Measurements from ENCODE around the gene UBE3D. TPM values are rescaled to one million over a fixed set of nuclear protein-coding genes. Genes with fewer than 3 reads are reported as not detected.
"Not testable (repeated sequence)": the region's sequence is repeated elsewhere in the genome, so short reads cannot be mapped to it uniquely, and the experiment has no call there.

The UBE3D gene
- total RNA-seq, 1 experiment from 2014 or later = 10.9 TPM

DNA sequence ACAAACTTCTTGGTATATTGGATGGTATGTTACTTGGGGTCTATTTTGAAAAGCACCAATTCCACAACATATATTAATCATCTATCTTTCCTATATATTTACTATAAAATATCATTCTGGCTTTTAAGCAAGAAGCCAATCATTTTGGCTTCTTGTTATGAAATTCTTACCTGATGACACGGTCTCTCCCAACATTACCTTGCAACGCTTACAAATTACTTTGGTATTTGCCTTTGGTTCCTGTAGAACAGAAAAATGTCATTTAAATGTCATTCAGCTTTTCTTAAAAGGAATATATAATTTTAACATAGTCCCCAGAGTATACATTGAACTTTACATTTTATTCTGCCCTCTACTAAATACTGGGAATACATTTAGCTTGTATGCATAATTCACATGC lies 27.4 kb downstream of the UBE3D start:
- Histone ChIP-seq H3K27me3 (replicated peaks; ENCODE audit: control insufficient read depth, insufficient read depth, low read length) (no peaks in the 10 kb centered on the region), H3K9me3 (no peaks in the 10 kb centered on the region), H3K4me3 (ENCODE audit: low read depth, low read length) (no peak overlapping the region), H3K36me3 (ENCODE audit: control insufficient read depth, insufficient read depth, low read length) (no peaks in the 10 kb centered on the region), H3K4me1 (no peaks in the 10 kb centered on the region)
- ChIA-PET POLR2A (no interaction called here), CTCF (no interaction called here)
- TF ChIP-seq CTCF (IDR thresholded peaks at IDR 0.05; ENCODE audit: insufficient read depth in 1 of 2, low read depth in 1 of 2, low read length in 1 of 2, severe bottlenecking in 1 of 2, unreplicated experiment in 1 of 2) = no peak
- intact Hi-C loops (cut with micrococcal nuclease; ENCODE audit: unreplicated experiment) = no loop called here
- H3K36me3 Mint-ChIP-seq (ENCODE audit: insufficient read depth, unreplicated experiment) = peaks cover 24% of the 10 kb centered on the region
- no peaks in the 10 kb centered on the region for H3K4me1 Mint-ChIP-seq (ENCODE audit: low read depth, unreplicated experiment)
- no peak overlapping the region for H3K4me3 Mint-ChIP-seq (ENCODE audit: unreplicated experiment)
- no peaks in the 10 kb centered on the region for H3K27me3 Mint-ChIP-seq (ENCODE audit: insufficient read depth, unreplicated experiment)
- no peak for DNase-seq
- no TSS peak for BruUV-seq (replicated peaks)
- no peak overlapping the region for H3K27ac Mint-ChIP-seq (ENCODE audit: unreplicated experiment)
- H3K9me3 Mint-ChIP-seq (ENCODE audit: unreplicated experiment) = peaks cover 40% of the 10 kb centered on the region

DNA sequence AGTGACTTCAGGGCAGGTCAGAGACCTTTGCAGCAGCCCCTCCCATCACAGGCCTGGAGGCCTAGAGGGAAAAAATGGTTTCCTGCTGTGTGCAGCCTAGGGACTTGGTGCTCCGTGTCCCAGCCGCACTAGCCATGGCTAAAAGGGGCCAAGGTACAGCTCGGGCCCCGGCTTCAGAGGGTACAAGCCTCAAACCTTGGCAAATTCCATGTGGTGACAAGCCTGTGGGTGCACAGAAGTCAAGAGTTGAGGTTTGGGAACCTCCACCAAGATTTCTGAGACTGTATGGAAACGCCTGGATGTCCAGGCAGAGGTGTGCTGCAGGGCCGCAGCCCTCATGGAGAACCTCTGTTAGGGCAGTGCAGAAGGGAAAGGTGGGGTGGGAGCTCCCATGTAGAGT lies 34.0 kb downstream of the UBE3D start:
- peaks cover 52% of the 10 kb centered on the region for H3K9me3 Mint-ChIP-seq (ENCODE audit: unreplicated experiment)
- no peak overlapping the region for H3K4me3 ChIP-seq (ENCODE audit: low read depth, low read length)
- H3K36me3 Mint-ChIP-seq (ENCODE audit: insufficient read depth, unreplicated experiment) = peaks cover 37% of the 10 kb centered on the region
- ChIA-PET POLR2A (no interaction called here), CTCF (no interaction called here)
- no peak for DNase-seq
- no peaks in the 10 kb centered on the region for H3K4me1 ChIP-seq
- no TSS peak for BruUV-seq (replicated peaks)
- intact Hi-C loops (cut with micrococcal nuclease; ENCODE audit: unreplicated experiment) = no loop called here
- peaks cover 3% of the 10 kb centered on the region; the same call in 1 of the 2 replicates for H3K36me3 ChIP-seq (ENCODE audit: control insufficient read depth, insufficient read depth, low read length)
- no peaks in the 10 kb centered on the region for H3K27me3 Mint-ChIP-seq (ENCODE audit: insufficient read depth, unreplicated experiment)
- H3K27me3 ChIP-seq (replicated peaks; ENCODE audit: control insufficient read depth, insufficient read depth, low read length) = no peaks in the 10 kb centered on the region
- no peak overlapping the region for H3K27ac Mint-ChIP-seq (ENCODE audit: unreplicated experiment)
- no peak overlapping the region for H3K4me3 Mint-ChIP-seq (ENCODE audit: unreplicated experiment)
- H3K4me1 Mint-ChIP-seq (ENCODE audit: low read depth, unreplicated experiment) = no peaks in the 10 kb centered on the region
- TF ChIP-seq CTCF (IDR thresholded peaks at IDR 0.05; ENCODE audit: insufficient read depth in 1 of 2, low read depth in 1 of 2, low read length in 1 of 2, severe bottlenecking in 1 of 2, unreplicated experiment in 1 of 2) = no peak
- H3K9me3 ChIP-seq = peaks cover 22% of the 10 kb centered on the region

DNA sequence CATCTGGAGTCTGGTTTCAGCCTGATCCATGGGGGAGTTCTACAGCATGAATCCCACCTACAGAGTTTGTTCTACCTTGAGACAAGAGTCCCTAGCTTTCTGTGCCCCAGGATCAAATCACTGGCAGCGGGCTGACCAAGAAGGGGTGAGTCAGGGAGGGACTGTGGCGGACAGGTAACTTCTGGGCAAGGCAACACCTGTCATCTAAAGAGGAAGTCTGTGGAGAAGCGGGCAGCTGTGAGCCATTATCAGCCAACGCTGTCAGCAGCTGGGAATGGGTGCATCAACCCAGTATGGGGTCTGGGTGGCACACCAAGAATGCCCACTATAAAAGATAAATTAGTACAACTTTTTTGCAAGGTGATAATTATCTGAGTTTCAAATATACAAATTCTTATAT lies 45.9 kb downstream of the UBE3D start:
- Mint-ChIP-seq H3K9me3 (ENCODE audit: unreplicated experiment) (no peaks in the 10 kb centered on the region), H3K36me3 (ENCODE audit: insufficient read depth, unreplicated experiment) (peaks cover 36% of the 10 kb centered on the region)
- CTCF ChIA-PET = no interaction called here

GRCh38 chr6:83011131-83011530 lies 54.5 kb downstream of the UBE3D start:
- H3K4me3 Mint-ChIP-seq (ENCODE audit: unreplicated experiment); H3K4me3 ChIP-seq (ENCODE audit: low read depth, low read length); H3K9me3 Mint-ChIP-seq (ENCODE audit: unreplicated experiment); H3K27me3 ChIP-seq (replicated peaks; ENCODE audit: control insufficient read depth, insufficient read depth, low read length); DNase-seq; BruUV-seq (replicated peaks); POLR2A ChIA-PET; CTCF ChIA-PET; H3K4me1 ChIP-seq; H3K27me3 Mint-ChIP-seq (ENCODE audit: insufficient read depth, unreplicated experiment); H3K36me3 ChIP-seq (ENCODE audit: control insufficient read depth, insufficient read depth, low read length); intact Hi-C loops (cut with micrococcal nuclease; ENCODE audit: unreplicated experiment); H3K27ac Mint-ChIP-seq (ENCODE audit: unreplicated experiment); H3K36me3 Mint-ChIP-seq (ENCODE audit: insufficient read depth, unreplicated experiment); H3K9me3 ChIP-seq: not testable (repeated sequence)
- H3K4me1 Mint-ChIP-seq (ENCODE audit: low read depth, unreplicated experiment) = peaks cover 12% of the 10 kb centered on the region

More for the DNA sequence above, 45.9 kb downstream of the UBE3D start:
- intact Hi-C loops (cut with micrococcal nuclease; ENCODE audit: unreplicated experiment) = no loop called here
- Mint-ChIP-seq H3K27ac (ENCODE audit: unreplicated experiment) (no peak overlapping the region), H3K4me1 (ENCODE audit: low read depth, unreplicated experiment) (no peaks in the 10 kb centered on the region), H3K27me3 (ENCODE audit: insufficient read depth, unreplicated experiment) (no peaks in the 10 kb centered on the region), H3K4me3 (ENCODE audit: unreplicated experiment) (no peak overlapping the region)
- Histone ChIP-seq H3K27me3 (replicated peaks; ENCODE audit: control insufficient read depth, insufficient read depth, low read length) (no peaks in the 10 kb centered on the region), H3K9me3 (no peaks in the 10 kb centered on the region), H3K4me3 (ENCODE audit: low read depth, low read length) (no peak overlapping the region), H3K36me3 (ENCODE audit: control insufficient read depth, insufficient read depth, low read length) (no peaks in the 10 kb centered on the region; the same call in 1 of the 2 replicates), H3K4me1 (no peaks in the 10 kb centered on the region)
- TF ChIP-seq CTCF (IDR thresholded peaks at IDR 0.05; ENCODE audit: insufficient read depth in 1 of 2, low read depth in 1 of 2, low read length in 1 of 2, severe bottlenecking in 1 of 2, unreplicated experiment in 1 of 2) = no peak
- no TSS peak for BruUV-seq (replicated peaks)
- POLR2A ChIA-PET = no interaction called here
- no peak for DNase-seq

All from Caco-2 (cell line).